NOMO-1 treated with DMSO at 0.1 percent for 48 hours (cell line): Measurements from ENCODE around the gene DRG2.

Experiments used
- DNase-seq: peaks from one replicate; lab custom pipeline; 2025; ENCODE audit not compliant: unreplicated experiment; lab: John Stamatoyannopoulos, UW

The DRG2 gene

DNA sequence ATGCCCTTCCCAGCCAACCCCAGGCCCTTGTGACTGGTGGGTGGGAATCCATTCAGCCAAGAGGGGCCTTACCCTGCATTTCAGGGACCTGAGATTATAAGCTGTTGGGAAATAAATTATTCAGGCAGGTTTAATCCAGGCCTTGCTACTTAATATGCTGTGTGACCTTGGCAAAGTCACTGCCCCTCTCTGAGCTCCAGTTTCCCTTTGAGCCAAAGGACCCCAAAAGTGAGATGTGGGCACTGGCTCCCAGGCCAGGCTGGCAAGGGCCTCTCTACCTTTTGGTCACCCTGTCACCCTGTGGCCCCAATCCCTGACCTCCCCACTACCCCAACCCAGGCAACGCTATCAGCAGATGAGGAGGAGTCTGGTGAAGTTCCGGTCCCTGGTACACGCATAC lies 54.7 kb downstream of the DRG2 start:
- no peak for DNase-seq

DNA sequence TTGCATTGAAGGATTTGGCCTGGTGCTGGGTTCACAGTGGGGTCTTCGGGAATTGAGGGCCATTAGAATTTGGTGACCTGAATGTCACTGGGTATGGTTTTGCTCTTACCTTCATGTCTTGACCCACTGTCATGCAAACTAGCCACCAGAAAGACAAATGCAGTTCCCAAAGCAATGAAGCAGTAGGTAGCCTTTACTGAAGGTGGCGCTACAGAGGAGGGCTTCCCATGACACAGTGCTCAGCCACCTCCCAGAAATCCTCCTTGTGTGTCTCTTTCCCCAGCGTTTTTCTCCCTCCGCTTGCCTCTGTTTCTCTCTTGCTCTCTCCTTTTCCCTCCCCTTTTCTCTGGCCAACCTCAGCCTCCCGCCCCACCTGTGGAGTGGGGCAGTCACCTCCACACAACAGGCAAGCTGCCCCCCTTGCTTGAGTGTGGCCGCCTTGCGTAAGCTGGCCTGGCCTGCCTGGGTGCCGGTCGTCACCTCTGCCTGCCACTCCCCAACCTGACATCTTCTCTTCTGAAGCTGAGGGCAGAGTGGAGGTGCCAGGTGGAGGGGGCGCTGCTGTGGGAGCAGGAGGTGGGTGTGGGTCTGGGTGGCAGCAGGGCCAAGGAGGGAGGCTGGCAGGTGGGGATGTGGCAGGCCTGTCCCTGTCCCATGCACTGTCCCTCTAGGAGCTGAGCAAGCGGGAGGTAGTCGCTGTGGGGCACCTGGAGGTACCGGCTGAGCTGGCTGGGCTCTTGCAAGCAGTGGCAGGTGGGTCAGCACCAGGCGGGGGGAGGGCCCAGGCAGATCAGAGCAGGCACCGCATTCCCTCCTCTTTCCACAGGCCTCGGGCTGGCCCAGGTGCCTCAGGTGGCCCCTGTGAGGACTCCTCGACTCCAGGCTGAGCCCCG lies 55.5 kb downstream of the DRG2 start:
- no peak for DNase-seq

DNA sequence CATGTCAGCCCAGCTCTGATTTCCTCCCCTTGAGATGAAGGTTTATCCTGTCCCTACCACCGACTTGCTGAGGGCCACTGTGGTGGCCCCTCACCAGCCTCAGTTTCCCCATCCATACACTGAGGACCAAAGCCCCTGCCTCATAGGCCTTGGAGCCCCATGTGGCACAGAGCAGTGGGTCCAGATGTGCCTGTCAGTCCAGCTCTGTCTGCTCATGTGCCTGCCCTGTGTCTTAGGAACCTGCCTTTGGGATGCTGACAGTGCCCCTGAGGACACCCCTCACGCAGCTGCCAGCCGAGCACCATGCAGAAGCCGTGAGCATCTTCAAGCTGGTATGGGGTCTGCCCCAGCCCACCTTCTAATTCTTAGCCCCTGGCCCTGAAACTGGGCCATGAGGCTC lies 56.5 kb downstream of the DRG2 start:
- DNase-seq = no peak

DNA sequence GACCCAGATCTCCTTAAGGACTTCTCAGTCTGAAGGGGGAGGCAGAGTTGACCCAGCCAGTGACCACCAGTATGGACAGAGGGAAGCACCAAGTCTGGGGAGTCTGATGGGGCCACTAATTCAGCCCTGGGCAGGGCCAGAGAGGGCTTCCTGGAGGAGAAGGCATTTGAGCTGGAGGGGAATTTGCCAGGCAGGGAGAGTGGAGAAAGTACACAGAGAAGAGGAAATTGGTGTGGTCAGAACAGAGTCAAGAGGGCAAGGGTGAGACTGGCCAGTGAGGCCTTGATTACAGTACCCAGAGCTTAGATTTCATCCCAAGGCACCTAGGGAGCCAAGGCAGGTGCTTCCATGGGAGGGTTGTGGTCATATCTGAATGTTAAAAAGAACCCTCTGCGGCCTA lies 57.1 kb downstream of the DRG2 start:
- DNase-seq = no peak

GRCh38 chr17:18145811-18146210 lies 58.1 kb downstream of the DRG2 start:
- DNase-seq = no peak

- no peak for DNase-seq
These were observed 58.5 kb downstream of the DRG2 start for GRCh38 chr17:18146259-18146658.

- no peak for DNase-seq
These were observed 59.2 kb downstream of the DRG2 start for GRCh38 chr17:18146980-18147379.

- no peak for DNase-seq
These were observed 60.8 kb downstream of the DRG2 start for GRCh38 chr17:18148586-18148985.

- no peak for DNase-seq
These were observed 63.5 kb downstream of the DRG2 start for GRCh38 chr17:18151290-18151689.

DNA sequence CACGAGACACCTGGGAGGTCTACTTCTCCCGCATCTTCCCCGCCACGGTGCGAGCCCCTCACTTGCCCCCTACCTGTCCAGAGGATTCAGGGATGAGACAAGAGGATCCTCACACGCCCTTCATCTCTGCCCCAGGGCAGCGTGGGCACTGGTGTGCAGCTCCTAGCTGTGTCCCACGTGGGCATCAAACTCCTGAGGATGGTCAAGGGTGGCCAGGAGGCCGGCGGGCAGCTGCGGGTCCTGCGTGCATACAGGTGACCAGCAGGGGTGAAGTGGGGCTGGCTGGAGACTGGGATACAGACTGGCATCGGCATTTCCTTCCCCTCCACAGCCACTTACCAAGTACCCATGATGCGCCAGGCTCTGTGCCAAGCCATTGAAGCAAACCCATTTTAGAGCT lies 67.4 kb downstream of the DRG2 start:
- no peak for DNase-seq

- DNase-seq = no peak
These were observed 68.6 kb downstream of the DRG2 start for GRCh38 chr17:18156171-18156975.

GRCh38 chr17:18156976-18157280 lies 69.2 kb downstream of the DRG2 start:
- no peak for DNase-seq
